GM20000 (cell line): ENCODE measurements around the gene STEAP3.

Experiments used
- DNase-seq: peaks from one replicate; pipeline ENCODE4 v3.0.0; 2012; ENCODE audit warnings: low spot score
- CTCF ChIP-seq: IDR thresholded peaks from 2 replicates; pipeline ENCODE4 v1.5.1; 2012; ENCODE audit warnings: mild to moderate bottlenecking, control low read depth; ENCODE audit errors: extremely low read depth, missing control alignments

Gene STEAP3

GRCh38 chr2:119253760-119254600 is 30.3 kb downstream of the STEAP3 start:
- no peak for TF ChIP-seq CTCF
- no peak for DNase-seq

DNA sequence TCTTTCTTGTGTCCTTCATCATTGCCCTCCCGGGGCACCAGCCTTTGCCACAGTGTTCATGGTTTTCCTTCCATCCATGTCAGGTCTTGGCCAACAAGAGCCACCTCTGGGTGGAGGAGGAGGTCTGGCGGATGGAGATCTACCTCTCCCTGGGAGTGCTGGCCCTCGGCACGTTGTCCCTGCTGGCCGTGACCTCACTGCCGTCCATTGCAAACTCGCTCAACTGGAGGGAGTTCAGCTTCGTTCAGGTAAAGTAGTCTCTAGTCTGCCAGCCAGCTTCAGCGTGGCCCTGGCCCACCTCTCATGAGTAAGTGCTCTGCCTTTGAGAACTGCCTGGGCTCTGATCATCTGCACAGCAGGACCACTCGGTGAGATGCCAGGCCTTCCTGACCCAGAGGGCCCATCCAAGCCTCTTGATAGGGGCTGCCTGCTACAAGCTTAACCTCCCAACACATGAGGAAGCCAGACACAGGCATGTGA is 31.0 kb downstream of the STEAP3 start:
- DNase-seq, result no peak
- no peak for TF ChIP-seq CTCF

- no peak for TF ChIP-seq CTCF
- DNase-seq, result no peak
Measured at GRCh38 chr2:119255760-119256581, 32.3 kb downstream of the STEAP3 start.

- no peak for TF ChIP-seq CTCF
- DNase-seq, result no peak
Measured at GRCh38 chr2:119256582-119256921, 32.9 kb downstream of the STEAP3 start.

- DNase-seq, result no peak
- TF ChIP-seq CTCF, result no peak
Measured at GRCh38 chr2:119257198-119257597, 33.6 kb downstream of the STEAP3 start.

DNA sequence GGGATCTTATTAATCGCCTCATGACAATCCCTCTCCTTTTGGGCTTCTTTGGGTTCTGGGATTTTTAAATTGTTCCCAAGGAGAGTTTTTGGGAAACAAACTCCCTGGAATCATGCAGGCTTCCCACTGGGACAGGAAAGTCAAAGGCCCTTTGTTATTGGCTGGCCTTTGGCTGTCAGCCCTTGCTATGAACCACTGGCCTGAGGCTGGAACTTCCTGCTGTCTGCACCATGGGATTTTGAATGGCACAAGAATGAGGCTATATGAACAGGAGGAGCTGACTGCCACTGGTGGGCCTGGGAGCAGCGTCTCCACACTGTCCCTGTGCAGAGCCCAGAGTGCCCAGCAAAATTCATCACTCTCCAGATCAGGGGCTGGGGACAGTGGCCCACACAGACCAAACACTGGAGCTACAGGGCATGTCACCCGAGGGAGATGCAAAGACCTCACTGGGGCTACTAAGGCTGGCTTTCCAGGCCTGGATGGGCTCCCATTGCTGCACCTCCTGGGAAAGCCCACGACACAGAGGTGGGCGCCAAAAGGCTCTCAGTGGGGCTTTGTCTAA is 35.7 kb downstream of the STEAP3 start:
- no peak for TF ChIP-seq CTCF
- DNase-seq, result no peak
